Right forelimb (tissue), 1 donor: ENCODE data around the gene VAMP1.
"Not testable (repeated sequence)": the region's sequence is repeated elsewhere in the genome, so short reads cannot be mapped to it uniquely, and the experiment has no call there.

Source experiments
- DNase-seq: peaks from one replicate; pipeline ENCODE4 v3.0.0-alpha.2; 2018

Gene VAMP1

DNA sequence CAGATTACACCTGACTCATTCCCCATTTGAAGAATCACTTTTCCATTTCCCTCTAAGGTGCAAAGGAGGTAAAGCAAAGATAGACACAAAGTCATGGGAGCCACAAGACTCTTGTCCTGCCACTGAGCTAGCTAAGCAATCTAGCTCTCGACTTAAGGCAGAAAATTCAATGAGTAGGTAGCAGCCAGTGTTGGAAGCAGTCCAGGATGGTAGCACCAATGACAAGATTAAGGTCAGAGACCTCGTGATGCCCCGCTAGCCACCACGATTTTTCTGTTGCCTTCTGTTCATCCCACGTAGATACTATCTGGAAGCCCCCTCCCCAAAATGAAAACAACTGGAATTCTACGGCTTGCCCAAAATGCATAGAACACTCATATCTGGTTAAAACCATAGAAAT, 1.4 kb downstream of the VAMP1 start:
- no peak for DNase-seq

DNA sequence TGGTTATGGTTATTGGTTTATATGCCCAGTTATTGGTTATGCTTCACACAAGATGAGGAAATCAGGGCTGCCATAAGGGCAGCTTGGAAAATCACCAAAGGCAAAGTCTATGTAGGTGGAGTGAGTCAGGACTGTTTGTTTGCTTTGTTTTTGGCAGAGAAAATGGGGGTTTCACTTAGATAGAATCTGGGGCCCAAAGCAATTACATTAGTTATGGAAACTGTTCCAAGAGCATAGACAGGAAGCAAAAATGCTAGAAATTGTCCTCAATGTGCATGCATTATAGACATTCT, 2.2 kb downstream of the VAMP1 start:
- DNase-seq = no peak

DNA sequence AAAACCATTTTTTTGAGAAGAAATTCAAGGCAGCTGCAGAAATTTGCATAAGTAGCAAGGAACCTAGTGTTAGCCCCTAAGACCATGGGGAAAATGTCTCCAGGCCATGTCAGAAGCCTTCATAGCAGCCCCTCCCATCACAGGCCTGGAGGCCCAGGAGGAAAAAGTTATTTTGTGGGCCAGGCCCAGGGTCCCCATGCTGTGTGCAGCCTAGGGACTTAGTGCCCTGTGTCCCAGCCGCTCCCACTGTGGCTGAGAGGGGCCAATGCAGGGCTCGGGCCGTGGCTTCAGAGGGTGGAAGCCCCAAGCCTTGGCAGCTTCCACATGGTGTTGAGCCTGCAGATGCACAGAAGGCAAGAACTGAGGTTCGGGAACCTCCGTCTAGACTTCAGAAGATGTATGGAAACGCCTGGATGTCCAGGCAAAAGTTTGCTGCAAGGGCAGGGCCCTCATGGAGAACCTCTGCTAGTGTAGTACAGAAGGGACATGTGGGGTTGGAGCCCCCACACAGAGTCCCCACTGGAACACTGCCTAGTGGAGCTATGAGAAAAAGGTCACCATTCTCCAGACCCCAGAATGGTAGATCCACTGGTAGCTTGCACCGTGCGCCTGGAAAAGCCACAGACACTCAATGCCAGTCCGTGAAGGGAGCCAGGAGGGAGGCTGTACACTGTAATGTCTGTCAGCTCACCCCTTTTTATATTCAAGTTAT, 2.8 kb downstream of the VAMP1 start:
- DNase-seq = not testable (repeated sequence)

DNA sequence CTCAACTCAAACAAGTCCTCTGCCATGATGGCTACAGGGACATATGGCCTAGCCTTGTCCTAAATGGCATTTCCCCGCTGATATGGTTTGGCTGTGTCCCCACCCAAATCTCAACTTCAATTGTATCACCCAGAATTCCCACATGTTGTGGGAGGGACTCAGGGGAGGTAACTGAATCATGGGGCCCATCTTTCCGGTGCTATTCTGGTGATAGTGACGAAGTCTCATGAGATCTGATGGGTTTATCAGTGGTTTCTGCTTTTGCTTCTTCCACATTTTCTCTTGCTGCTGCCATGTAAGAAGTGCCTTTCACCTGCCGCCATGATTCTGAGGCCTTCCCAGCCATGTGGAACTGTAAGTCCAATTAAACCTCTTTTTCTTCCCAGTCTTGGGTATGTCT, 3.7 kb downstream of the VAMP1 start:
- not testable (repeated sequence) for DNase-seq

DNA sequence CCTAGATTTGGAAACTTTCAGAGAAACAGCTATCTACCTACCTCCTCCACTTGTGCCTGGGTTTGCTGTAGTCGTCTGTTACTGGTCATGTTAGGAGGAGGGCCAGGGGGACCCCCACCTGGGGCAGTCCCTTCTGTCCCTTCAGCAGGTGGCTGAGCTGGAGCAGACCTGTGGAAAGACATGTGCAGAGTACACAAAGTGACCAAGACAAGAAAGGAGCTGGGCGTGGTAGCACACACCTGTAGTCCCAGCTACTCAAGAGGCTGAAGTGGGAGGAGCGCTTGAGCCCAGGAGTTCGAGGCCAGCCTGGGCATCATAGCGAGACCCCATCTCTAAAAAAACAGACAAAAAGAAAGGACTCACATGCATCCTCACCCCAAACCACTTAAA, 4.3 kb downstream of the VAMP1 start:
- DNase-seq = no peak

DNA sequence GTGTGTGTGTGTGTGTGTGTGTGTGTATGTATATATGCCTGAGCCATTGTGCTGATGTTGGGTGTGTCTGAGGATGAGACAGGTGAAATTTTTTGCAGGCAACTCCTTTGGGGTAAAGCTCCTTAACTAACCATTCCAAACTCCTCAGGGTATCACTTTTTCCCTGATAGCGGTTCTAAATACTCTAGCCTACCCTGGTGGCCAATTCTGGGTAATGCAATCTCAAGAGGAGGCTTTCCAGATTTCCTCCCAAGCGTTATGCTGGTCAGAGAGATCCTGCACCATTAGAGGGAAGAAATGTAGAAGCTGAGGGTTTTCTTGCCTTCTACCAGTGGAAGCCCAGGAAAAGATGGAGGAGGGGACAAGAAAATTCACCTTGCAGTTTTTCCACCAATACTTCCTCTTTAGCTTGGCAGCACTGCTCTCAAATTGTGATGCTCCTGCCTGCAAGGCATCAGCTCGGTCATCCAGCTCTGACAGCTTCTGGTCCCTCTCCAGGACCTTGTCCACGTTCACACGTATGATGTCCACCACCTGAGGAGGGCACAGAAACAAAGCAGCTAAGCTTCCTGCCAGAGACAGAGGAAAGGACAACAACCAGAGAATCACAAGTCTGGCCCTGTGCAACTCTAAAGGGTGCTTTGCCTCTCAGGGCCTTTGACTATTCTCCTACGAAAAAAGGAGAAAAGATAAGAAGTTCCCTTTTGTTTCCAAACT, 4.9 kb downstream of the VAMP1 start:
- peak; percentile 59 for DNase-seq

DNA sequence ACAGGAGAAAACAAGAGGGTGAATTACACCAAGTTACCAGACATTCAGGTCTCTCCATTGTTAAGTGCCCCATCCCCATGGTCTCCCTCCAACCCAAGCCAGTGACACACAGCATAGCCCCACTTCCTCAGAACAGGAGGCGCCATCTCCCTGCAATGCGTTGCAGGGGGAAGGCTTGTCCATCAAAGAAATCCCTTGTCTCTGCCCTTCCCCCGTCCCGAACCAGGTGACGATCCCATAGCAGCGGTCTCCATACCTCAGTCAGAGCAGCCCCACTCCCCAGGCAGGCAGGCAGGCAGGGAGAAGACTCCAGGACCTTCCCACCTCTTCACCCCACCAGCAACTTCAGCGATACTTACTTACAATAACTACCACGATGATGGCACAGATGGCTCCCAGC, 5.9 kb downstream of the VAMP1 start:
- no peak for DNase-seq

DNA sequence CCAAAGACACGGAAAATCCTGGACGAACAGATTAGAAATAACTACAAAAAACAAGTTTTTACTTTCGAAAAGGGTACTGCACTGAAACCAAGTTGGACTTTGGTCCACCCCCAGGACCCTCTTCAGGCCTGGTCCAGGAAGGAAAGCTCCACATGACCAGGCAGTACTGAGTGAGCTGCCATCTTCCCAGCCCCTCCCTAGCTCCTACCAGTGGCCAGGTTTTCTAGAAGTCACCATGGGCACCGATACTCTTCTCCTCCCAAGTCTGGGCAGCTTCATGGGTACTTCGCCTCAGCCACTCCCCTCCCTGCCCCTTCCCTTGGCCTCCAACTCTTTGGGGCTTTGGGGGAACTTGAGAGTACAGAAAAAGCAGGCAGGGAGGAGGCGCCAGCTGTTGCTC, 6.6 kb downstream of the VAMP1 start:
- no peak for DNase-seq

DNA sequence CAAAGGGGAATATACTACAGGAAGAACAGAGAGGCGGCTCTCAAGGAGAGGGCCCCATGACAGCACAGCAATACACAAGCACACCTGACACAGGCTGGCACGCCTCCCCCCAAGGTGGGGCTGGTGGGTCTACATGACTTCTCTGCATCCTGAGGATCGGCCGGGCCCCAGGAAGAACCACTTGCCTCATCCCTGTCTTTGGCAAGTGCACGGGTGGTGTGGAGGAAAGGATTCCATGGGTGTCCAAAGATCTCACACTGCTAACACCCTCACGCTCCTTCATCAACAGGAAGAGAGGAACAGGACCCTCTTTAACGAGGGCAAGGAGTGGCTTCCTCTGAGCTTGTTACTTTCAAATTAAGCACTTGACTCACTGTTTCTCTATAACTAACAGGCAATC, 7.3 kb downstream of the VAMP1 start:
- no peak for DNase-seq

DNA sequence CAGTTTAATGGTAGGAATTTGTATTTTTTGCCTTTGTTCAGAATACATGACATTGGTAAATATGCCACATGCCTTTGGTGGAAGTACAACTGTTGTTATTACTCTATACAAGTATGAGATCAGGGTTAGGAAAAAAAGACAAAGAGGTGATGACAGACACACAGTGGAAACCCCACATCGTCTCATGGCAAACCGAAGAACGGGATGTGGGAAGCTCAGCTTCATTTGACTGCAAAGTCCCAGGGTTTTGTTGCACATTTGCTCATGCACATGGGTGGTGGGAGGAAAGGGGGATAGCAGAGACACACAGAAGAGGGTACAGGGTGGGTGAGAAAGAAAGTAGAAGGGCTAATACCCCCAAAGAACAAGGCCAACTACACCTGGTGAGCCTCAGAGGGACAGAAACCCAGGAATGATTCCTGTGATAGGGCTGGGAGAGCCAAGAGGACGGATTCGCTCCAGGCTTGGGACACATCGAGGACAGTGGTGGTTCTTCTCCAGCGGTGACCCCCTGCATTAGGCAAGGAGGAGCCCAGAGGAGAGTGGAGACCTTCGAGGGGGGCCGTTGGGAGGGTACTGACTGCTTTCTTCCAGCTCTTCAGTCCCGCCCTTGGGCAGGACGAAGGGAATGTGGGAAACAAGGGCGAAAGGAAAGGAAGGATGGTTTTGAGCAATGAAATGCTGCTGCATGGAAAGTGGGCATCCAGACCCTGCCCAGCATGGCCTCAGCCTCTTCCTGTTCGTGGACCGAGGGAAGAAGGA, 8.1 kb downstream of the VAMP1 start:
- no peak for DNase-seq

DNA sequence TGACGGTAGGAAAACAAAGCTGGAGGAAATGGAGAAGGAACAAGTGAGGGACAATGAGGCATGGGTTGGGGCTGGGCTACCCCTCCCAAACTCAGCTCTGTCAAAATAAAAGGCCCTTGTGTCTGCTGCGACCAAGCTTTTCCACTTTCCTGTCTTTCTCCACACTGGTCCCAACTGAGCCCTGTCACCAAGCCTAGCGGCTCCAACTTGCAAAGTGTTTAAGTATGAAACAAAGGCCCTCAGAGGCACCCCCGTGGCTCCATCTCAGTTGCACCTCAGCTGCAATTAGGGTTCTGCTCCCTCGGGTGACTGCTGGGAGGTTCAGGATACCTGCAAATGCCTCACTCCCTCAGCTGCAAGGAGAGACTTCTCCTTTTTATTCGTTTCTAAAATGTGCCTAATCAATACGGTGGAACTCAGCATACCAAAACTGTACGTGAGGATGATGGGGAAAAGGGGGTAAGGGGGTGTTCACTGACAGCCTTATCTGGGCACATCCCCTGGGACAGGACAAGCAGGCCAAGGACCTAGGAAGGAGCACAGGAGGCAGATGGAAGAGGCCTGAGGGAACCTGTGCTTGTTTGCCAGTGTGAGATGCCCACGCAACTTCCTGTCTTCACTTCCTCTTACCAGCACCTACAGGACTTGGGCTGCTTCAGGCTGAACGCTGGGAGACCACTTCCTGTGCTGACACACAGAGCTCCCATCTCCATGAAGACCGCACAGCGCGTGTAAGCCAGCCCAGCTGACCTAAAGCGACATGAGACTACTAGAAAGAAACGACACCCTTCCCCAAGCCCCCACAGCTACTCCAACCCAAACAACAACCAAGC, 8.9 kb downstream of the VAMP1 start:
- no peak for DNase-seq

DNA sequence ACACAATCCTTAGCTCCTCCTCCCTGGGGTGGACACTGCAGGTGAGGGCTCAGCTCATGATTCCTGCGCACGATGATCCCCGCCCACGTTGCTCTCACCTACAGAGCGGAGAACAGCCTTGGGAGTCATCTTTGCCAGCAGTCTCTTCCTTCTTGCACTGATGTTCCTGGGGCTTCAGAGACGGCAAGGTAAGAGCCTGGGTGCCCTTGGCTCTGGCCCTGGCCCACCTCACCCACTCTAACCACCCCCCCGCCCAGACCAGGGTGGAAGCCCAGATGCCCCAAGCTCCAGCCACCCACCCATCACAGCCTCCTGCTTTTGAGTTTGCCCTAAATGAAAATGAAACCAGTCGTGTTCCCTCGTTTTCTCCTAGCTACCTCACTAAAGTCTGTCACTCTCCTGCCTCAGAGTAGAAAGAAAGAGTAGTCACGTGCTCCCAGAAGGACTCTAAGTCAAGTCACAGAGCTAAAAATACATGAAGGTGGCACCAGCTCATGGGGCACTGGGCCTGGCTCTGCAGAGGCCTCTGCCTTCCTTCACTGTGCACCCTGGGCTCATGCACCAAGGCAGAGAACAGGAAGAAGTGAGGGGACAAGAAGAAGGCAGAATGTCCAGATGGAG, 9.6 kb downstream of the VAMP1 start:
- no peak for DNase-seq

DNA sequence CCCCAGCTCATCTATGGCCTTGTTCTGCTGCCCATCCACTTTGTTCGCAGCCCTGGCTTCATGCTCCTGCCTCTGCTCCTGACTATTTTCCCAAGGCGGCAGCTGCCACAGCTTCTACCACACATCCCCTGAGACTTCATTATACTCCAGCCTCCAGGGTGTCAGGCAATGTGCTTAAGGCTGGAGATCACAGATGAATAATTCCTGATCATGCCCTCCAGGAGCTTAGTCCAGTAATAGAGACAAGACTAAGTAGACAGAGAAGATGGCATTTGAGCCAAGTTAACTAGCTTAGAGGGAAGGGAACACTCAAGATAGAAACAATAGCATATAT, 11.5 kb downstream of the VAMP1 start:
- DNase-seq = no peak

DNA sequence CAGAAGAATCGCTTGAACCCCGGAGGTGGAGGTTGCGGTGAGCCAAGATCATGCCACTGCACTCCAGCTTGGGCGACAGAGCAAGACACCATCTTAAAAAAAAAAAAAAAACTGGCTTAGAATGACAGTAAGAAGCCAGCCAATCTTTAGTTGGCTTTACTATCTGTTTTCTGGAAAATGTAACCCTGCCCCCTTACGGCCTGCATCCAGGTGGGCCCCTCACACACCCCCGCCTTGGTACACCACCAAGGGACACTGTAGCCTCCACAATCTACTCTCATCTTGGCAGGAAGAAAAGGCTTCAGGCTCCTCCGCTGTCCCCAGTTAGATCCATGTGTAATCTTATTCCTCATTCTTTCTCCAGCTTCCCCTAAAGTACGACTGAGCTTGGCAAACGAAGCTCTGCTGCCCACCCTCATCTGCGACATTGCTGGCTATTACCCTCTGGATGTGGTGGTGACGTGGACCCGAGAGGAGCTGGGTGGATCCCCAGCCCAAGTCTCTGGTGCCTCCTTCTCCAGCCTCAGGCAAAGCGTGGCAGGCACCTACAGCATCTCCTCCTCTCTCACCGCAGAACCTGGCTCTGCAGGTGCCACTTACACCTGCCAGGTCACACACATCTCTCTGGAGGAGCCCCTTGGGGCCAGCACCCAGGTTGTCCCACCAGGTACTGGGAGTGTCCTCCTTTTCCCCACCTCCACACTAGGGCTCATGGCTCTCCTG, 12.0 kb downstream of the VAMP1 start:
- DNase-seq = no peak

DNA sequence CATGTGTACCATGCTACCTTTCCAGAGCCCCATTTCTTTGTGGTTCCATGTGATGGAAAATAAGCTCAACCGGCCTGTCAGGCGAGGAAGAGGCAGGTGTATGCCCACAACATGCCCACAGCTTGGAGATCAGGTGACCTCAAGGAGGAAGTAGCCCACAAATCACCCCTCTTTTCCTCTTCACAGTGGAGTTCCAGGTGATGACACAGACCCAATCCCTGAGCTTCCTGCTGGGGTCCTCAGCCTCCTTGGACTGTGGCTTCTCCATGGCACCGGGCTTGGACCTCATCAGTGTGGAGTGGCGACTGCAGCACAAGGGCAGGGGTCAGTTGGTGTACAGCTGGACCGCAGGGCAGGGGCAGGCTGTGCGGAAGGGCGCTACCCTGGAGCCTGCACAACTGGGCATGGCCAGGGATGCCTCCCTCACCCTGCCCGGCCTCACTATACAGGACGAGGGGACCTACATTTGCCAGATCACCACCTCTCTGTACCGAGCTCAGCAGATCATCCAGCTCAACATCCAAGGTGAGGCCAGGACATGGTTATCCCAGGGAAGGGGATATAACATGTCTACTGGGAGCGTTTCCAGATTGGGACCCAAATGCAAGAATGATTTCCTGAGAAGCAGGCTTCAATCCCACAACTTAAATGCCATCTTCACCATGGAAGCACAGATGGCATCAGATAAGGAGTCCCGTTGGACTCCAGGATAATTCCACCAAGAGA, 13.1 kb downstream of the VAMP1 start:
- no peak for DNase-seq

DNA sequence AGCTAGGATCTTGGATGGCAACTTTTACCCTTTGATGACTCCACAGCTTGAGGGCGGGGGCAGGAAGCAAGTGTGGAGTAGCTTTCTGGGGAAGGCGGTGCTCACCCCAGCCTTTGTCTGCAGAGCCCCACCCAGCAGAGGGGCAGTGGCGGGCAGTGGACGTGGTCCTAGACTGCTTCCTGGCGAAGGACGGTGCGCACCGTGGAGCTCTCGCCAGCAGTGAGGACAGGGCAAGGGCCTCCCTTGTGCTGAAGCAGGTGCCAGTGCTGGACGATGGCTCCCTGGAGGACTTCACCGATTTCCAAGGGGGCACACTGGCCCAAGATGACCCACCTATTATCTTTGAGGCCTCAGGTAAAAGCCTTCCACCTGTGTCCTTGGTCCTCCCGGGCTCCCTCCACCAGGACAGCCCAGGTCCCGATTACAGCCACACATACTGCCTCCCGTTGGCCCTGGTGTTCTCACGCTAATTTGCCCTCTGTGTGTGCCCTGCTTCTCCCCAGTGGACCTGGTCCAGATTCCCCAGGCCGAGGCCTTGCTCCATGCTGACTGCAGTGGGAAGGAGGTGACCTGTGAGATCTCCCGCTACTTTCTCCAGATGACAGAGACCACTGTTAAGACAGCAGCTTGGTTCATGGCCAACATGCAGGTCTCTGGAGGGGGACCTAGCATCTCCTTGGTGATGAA, 17.4 kb downstream of the VAMP1 start:
- no peak for DNase-seq

DNA sequence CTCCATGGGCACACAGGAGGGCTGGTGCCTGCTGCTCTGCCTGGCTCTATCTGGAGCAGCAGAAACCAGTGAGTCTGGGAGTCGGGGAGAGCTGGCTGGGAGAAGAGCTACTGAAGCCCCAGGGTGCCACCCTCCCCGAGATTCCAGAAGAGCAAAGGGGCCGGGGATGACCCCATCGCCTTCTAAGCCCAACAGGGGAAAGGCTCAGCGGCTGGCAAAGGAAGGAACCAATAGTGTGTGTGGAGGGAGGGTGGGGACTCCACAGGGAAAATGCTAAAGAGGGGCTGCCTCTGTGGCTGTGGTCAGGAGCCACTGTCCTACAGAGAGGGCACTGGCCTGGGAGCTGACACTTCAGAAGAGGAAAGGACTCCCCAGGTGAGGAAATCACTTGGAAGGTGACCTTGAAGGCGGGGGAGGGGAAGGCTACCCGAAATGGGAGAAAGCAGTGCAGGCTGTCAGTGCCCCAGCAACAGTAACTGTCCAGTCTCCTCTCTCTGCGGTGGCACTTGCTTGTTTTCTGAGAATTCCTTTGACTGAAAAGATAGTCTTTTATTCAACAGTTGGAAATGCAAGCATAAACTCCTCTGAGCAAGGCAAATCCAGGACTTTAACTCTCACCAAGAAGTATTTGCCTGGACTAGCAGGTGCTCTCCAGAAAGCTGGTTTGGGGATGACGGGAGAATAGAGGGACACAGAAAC, 18.1 kb downstream of the VAMP1 start:
- no peak for DNase-seq

DNA sequence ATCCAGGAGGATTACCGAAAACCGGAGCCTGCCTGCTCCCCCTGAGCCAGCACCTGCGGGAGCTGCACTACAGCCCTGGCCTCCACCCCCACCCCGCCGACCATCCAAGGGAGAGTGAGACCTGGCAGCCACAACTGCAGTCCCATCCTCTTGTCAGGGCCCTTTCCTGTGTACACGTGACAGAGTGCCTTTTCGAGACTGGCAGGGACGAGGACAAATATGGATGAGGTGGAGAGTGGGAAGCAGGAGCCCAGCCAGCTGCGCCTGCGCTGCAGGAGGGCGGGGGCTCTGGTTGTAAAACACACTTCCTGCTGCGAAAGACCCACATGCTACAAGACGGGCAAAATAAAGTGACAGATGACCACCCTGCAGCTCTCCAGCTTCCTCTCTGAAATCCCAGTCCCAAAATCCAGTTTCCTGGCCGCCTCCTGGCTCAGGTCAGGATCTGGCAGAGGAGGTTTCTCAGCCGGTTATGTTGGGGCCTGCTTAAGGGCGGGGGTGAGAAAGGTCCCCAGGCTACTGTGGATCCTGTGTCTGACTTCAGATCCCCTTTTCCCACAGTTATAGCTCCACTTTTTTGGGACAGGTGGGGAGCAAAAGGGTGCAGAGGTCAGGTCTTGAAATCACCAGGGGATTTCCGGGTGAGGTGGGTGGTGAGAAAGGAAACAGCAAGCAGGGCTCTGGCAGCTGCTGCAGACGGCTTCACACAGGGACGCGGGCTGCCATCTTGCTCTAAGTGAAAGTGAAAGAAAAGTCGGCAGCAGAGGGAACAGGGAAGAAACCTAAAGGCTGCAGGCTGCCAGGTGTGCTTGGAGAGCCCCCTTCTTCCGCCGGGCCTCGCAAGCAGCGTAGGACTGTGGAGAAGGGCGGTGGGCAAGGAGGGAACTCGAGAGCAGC, 18.9 kb downstream of the VAMP1 start, which contains the start of gene TAPBPL:
TAPBPL (plus strand) TSS at position 695 of the 897 bp plus-strand sequence. CDS start 207 bp downstream, outside the sequence.
- DNase-seq = peak; percentile 90

DNA sequence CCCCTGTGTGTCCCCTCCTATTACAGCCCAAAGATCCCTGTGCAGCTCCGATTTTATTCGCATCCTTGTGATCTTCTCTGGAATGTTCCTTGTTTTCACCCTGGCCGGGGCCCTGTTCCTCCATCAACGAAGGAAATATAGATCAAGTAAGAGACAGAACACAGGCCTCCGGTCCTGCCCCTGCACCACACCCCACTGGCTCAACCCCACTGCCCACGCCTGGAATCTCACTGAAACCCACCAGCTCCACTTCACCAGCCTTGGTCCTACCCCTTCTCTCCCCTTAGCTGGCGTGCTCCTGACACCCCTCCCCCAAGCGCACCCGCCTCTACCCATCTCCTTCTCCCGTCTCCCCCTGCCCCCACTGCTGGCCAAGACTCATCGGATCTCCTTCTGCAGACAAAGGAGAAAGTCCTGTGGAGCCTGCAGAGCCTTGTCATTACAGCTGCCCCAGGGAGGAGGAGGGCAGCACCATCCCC, 19.6 kb downstream of the VAMP1 start:
- DNase-seq = no peak
